NCI-H510A treated with DMSO at 0.1 percent for 48 hours (cell line): ENCODE results near the gene PPM1B.
A peak's percentile ranks its signal among the peaks of the same experiment; 100 is the strongest.
"Not testable (repeated sequence)": the region's sequence is repeated elsewhere in the genome, so short reads cannot be mapped to it uniquely, and the experiment has no call there.

Source experiments
- DNase-seq: peaks from one replicate; lab custom pipeline; 2025; lab: John Stamatoyannopoulos, UW

The PPM1B gene

GRCh38 chr2:44168681-44169154, at the start of gene PPM1B:
Gene PPM1B, plus strand, starts transcription at chr2:44168875. Its CDS starts 32,325 bp downstream, at chr2:44201200.
- no peak for DNase-seq

- DNase-seq, result no peak
These were observed 48.8 kb upstream of the PPM1B start for GRCh38 chr2:44119878-44120277.

- no peak for DNase-seq
These were observed 48.2 kb upstream of the PPM1B start for GRCh38 chr2:44120428-44120827.

GRCh38 chr2:44121899-44122298, 46.8 kb upstream of the PPM1B start:
- no peak for DNase-seq

- DNase-seq, result no peak
These were observed 44.2 kb upstream of the PPM1B start for GRCh38 chr2:44124500-44124899.

GRCh38 chr2:44126106-44126797, 42.4 kb upstream of the PPM1B start:
- no peak for DNase-seq

GRCh38 chr2:44130441-44130840, 38.2 kb upstream of the PPM1B start:
- DNase-seq, result peak; percentile 3

- no peak for DNase-seq
These were observed 37.5 kb upstream of the PPM1B start for GRCh38 chr2:44131177-44131576.

GRCh38 chr2:44133602-44134001, 35.1 kb upstream of the PPM1B start:
- DNase-seq, result not testable (repeated sequence)

GRCh38 chr2:44134848-44135247, 33.8 kb upstream of the PPM1B start:
- no peak for DNase-seq

GRCh38 chr2:44135296-44135695, 33.4 kb upstream of the PPM1B start:
- no peak for DNase-seq

- no peak for DNase-seq
These were observed 32.9 kb upstream of the PPM1B start for GRCh38 chr2:44135771-44136170.

- DNase-seq, result no peak
These were observed 32.4 kb upstream of the PPM1B start for GRCh38 chr2:44136252-44136651.

GRCh38 chr2:44137048-44137447, 31.6 kb upstream of the PPM1B start:
- no peak for DNase-seq

GRCh38 chr2:44137872-44138551, 30.7 kb upstream of the PPM1B start:
- DNase-seq, result no peak

GRCh38 chr2:44139741-44140140, 28.9 kb upstream of the PPM1B start:
- no peak for DNase-seq

- DNase-seq, result no peak
These were observed 26.4 kb upstream of the PPM1B start for GRCh38 chr2:44142306-44142705.

- DNase-seq, result no peak
These were observed 25.0 kb upstream of the PPM1B start for GRCh38 chr2:44143701-44144100.

- DNase-seq, result no peak
These were observed 19.7 kb upstream of the PPM1B start for GRCh38 chr2:44148999-44149398.

GRCh38 chr2:44150473-44150872, 18.2 kb upstream of the PPM1B start:
- DNase-seq, result no peak

- no peak for DNase-seq
These were observed 15.6 kb upstream of the PPM1B start for GRCh38 chr2:44152865-44153669.

- no peak for DNase-seq
These were observed 12.8 kb upstream of the PPM1B start for GRCh38 chr2:44155666-44156446.
